GM21360 (cell line): ENCODE data around the gene ZNF555.

Experiments
- ATAC-seq: cut with Tn5 transposase; IDR thresholded peaks from one replicate; pipeline ENCODE4 v1.9.1; 2021; ENCODE audit warnings: mild to moderate bottlenecking, moderate library complexity; ENCODE audit not compliant: unreplicated experiment

ZNF555 gene

GRCh38 chr19:2822846-2823245 is 18.4 kb upstream of the ZNF555 start:
- no peak for ATAC-seq

- no peak for ATAC-seq
Measured at GRCh38 chr19:2823646-2824045, 17.6 kb upstream of the ZNF555 start.

GRCh38 chr19:2824129-2824528 is 17.1 kb upstream of the ZNF555 start:
- no peak for ATAC-seq

GRCh38 chr19:2827022-2827421 is 14.3 kb upstream of the ZNF555 start:
- ATAC-seq = no peak

- no peak for ATAC-seq
Measured at GRCh38 chr19:2827840-2828489, 13.3 kb upstream of the ZNF555 start.

- ATAC-seq = no peak
Measured at GRCh38 chr19:2834294-2834871, 6.9 kb upstream of the ZNF555 start.

GRCh38 chr19:2837430-2837829 is 3.8 kb upstream of the ZNF555 start:
- ATAC-seq = no peak

GRCh38 chr19:2841855-2842574 is 740 bp downstream of the ZNF555 start:
- ATAC-seq = peak; percentile 16

GRCh38 chr19:2845107-2845506 is 3.8 kb downstream of the ZNF555 start:
- no peak for ATAC-seq

GRCh38 chr19:2846180-2846894 is 5.1 kb downstream of the ZNF555 start:
- ATAC-seq = no peak

GRCh38 chr19:2847507-2847906 is 6.2 kb downstream of the ZNF555 start:
- ATAC-seq = no peak

- no peak for ATAC-seq
Measured at GRCh38 chr19:2848616-2849015, 7.3 kb downstream of the ZNF555 start.

GRCh38 chr19:2850256-2850925 is 9.1 kb downstream of the ZNF555 start:
- no peak for ATAC-seq

- ATAC-seq = no peak
Measured at GRCh38 chr19:2852598-2852997, 11.3 kb downstream of the ZNF555 start.

GRCh38 chr19:2853015-2853606 is 11.8 kb downstream of the ZNF555 start:
- ATAC-seq = no peak

- no peak for ATAC-seq
Measured at GRCh38 chr19:2854849-2855248, 13.6 kb downstream of the ZNF555 start.

GRCh38 chr19:2856457-2857050 is 15.3 kb downstream of the ZNF555 start:
- ATAC-seq = no peak

GRCh38 chr19:2858864-2859263 is 17.6 kb downstream of the ZNF555 start:
- no peak for ATAC-seq

GRCh38 chr19:2863816-2864215 is 22.5 kb downstream of the ZNF555 start:
- no peak for ATAC-seq

GRCh38 chr19:2865334-2866100 is 24.2 kb downstream of the ZNF555 start:
- no peak for ATAC-seq
